Stomach (tissue), 4 donors: Measurements from ENCODE around the gene COL6A1.

Experiments
- CTCF ChIP-seq, 7 experiments: fragments of 450-650 bp in 4 of 7; fragments of 200-600 bp in 3 of 7; sonication (generic) in 3 of 7; IDR thresholded peaks; one replicate each; pipeline ENCODE4 v1.5.1; 2016 to 2019; ENCODE audit warnings: antibody characterized with exemption in 7 of 7, control low read depth in 2 of 7, mild to moderate bottlenecking in 1 of 7
- EP300 ChIP-seq: sonication (generic); formaldehyde crosslinking; IDR thresholded peaks from one replicate; pipeline ENCODE4 v1.6.1; 2017; ENCODE audit warnings: antibody characterized with exemption
- POLR2A ChIP-seq, 4 donors: fragments of 450-650 bp; IDR thresholded peaks; one replicate each; pipeline ENCODE4 v1.6.1; 2016; ENCODE audit warnings: antibody characterized with exemption in 4 of 4, control low read depth in 2 of 4, mild to moderate bottlenecking in 1 of 4, moderate library complexity in 1 of 4
- POLR2AphosphoS5 ChIP-seq, 3 donors: sonication (generic); formaldehyde crosslinking; IDR thresholded peaks; one replicate each; pipeline ENCODE4 v1.6.1; 2016; ENCODE audit warnings: antibody characterized with exemption in 3 of 3

- no peak for TF ChIP-seq POLR2AphosphoS5 (IDR thresholded peaks at IDR 0.05)
- TF ChIP-seq CTCF (IDR thresholded peaks at IDR 0.05), result no peak
- TF ChIP-seq POLR2A (IDR thresholded peaks at IDR 0.05), result no peak
- no peak for TF ChIP-seq EP300
Measured at GRCh38 chr21:46023555-46023954, 42.0 kb downstream of the COL6A1 start.
